Measurements from ENCODE around the gene ZNF319.

GRCh38 chr16:57966986-57967385, 33.5 kb downstream of the ZNF319 start:
- no peak for TF ChIP-seq POLR2A (IDR thresholded peaks at IDR 0.05; ENCODE audit: low read depth, low read length)
- TF ChIP-seq POLR2AphosphoS5 (IDR thresholded peaks at IDR 0.05; ENCODE audit: low read depth, low read length), result no peak
- no peak for TF ChIP-seq TAF1 (IDR thresholded peaks at IDR 0.05; ENCODE audit: low read depth, low read length)
